Glutamatergic neuron (in vitro differentiated cells): Measurements from ENCODE around the gene REG4. TPM values are rescaled to one million over a fixed set of nuclear protein-coding genes. Genes with fewer than 3 reads are reported as not detected.

Experiments
- DNase-seq: peaks from one replicate; pipeline ENCODE4 v3.0.0; 2022
- H3K27ac Mint-ChIP-seq: one replicate; pipeline ENCODE4 v1.8.0; 2020; ENCODE audit warnings: mild to moderate bottlenecking, mixed read lengths, inconsistent platforms; ENCODE audit not compliant: unreplicated experiment
- H3K27me3 Mint-ChIP-seq: one replicate; pipeline ENCODE4 v1.8.0; 2020; ENCODE audit warnings: mild to moderate bottlenecking, moderate library complexity, mixed read lengths, inconsistent platforms; ENCODE audit not compliant: unreplicated experiment
- H3K36me3 Mint-ChIP-seq: one replicate; pipeline ENCODE4 v1.8.0; 2020; ENCODE audit warnings: mild to moderate bottlenecking, mixed read lengths, inconsistent platforms; ENCODE audit not compliant: unreplicated experiment
- H3K4me1 Mint-ChIP-seq: one replicate; pipeline ENCODE4 v1.8.0; 2020; ENCODE audit warnings: mild to moderate bottlenecking, low read depth, mixed read lengths, inconsistent platforms; ENCODE audit not compliant: unreplicated experiment
- H3K4me3 Mint-ChIP-seq: one replicate; pipeline ENCODE4 v1.8.0; 2020; ENCODE audit warnings: mild to moderate bottlenecking, mixed read lengths, inconsistent platforms; ENCODE audit not compliant: unreplicated experiment
- H3K9me3 Mint-ChIP-seq: one replicate; pipeline ENCODE4 v1.8.0; 2020; ENCODE audit warnings: mild to moderate bottlenecking, moderate library complexity, mixed read lengths, inconsistent platforms; ENCODE audit not compliant: unreplicated experiment
- total RNA-seq: library from RNA; stranded (reverse); fragmentation: NEBNext Ultra II Directional; extraction: Animal tissue kit (Norgen Biotek cat#: 25700); gene quantifications from one replicate; pipeline ENCODE4 v1.2.1, GENCODE V29; 2021; ENCODE audit not compliant: unreplicated experiment
- TF ChIP-seq, protein P1 (sequence below): fragments of 200-600 bp; sonication (generic); IDR thresholded peaks from one replicate; pipeline ENCODE4 v1.5.0; 2021; ENCODE audit not compliant: partially characterized antibody, unreplicated experiment

REG4 gene
- total RNA-seq, 1 donor from 2014 or later: not detected

DNA sequence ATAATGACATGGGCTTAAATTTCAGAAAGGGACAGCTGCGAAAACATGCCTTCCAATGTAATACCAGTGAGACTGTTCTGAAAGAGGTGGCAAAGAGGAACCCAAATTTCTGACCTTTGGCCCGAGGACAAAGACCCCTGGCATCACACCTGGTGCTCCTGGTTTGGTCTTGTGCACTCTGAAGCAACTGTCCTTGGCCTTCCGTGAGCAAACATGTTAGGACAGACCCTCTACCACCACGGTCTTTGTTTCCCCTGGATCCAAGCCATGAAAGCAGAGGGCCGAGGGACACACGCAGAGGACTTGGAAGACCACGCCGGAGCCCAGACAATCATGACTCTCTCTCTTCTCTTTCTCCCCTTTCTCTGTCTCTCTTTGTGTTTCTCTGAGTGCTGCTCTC, 6.0 kb downstream of the REG4 start:
- H3K4me1 Mint-ChIP-seq: peaks cover 11% of the 10 kb centered on the region
- H3K27me3 Mint-ChIP-seq: peaks cover 12% of the 10 kb centered on the region
- peaks cover 3% of the 10 kb centered on the region for H3K36me3 Mint-ChIP-seq
- no peak for DNase-seq
- H3K27ac Mint-ChIP-seq: peak overlapping the region; percentile 1
- H3K9me3 Mint-ChIP-seq: peaks cover 3% of the 10 kb centered on the region
- peak overlapping the region; percentile 27 for H3K4me3 Mint-ChIP-seq
- TF ChIP-seq, protein P1, sequence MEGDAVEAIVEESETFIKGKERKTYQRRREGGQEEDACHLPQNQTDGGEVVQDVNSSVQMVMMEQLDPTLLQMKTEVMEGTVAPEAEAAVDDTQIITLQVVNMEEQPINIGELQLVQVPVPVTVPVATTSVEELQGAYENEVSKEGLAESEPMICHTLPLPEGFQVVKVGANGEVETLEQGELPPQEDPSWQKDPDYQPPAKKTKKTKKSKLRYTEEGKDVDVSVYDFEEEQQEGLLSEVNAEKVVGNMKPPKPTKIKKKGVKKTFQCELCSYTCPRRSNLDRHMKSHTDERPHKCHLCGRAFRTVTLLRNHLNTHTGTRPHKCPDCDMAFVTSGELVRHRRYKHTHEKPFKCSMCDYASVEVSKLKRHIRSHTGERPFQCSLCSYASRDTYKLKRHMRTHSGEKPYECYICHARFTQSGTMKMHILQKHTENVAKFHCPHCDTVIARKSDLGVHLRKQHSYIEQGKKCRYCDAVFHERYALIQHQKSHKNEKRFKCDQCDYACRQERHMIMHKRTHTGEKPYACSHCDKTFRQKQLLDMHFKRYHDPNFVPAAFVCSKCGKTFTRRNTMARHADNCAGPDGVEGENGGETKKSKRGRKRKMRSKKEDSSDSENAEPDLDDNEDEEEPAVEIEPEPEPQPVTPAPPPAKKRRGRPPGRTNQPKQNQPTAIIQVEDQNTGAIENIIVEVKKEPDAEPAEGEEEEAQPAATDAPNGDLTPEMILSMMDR: no peak

DNA sequence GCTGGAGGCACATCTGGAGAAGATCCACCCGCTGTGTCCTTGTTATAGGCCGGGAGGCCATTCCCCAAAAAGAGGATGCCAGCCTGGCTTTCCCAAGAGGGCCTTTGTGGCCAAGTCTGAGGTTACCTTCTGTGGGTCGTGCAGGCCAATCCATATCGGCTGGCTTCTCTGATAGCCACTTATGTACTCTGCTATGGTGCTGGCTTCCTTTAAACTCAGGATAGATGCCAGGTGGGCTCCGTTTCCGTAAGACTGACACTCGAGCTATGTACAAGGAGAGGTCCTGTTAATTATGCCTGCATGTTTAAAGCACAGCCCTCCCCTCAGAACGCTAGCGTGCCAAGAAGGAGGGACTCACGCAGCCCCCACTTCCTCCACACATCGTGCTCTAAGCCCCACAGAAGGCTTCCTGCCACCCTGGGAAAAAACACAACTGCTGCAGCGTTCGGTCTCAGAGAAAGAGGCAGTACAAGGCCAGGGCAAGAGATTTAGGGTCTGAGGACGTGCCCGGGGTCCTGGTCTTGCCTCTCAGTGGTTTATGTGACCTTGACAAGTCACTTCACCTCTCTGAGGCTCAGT, 11.6 kb downstream of the REG4 start:
- TF ChIP-seq, protein P1: no peak
- DNase-seq: no peak
- no peaks in the 10 kb centered on the region for H3K9me3 Mint-ChIP-seq

DNA sequence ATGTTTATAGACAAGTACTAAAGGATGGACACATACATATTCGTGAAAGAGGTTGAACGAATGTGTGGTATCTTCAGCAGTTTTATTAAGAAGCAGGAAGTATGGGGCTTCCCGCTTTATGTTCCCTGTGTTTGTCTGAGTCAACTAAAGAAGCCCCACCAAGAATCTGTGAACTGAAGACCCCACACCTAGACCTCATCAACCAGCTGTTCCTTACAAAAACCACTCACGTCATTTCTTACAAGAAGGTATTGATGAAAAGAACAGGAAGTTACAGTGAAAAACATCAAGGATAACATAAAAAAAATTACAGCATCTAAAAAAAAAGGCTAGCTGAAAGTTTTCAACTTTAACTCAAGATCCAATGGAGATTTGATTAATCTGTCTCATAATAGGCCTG, 12.3 kb downstream of the REG4 start:
- H3K27ac Mint-ChIP-seq: no peak overlapping the region
- no peaks in the 10 kb centered on the region for H3K4me1 Mint-ChIP-seq
- H3K9me3 Mint-ChIP-seq: no peaks in the 10 kb centered on the region
- H3K4me3 Mint-ChIP-seq: no peak overlapping the region
- DNase-seq: no peak
- H3K36me3 Mint-ChIP-seq: peaks cover 3% of the 10 kb centered on the region
- TF ChIP-seq, protein P1: no peak
- peaks cover 6% of the 10 kb centered on the region for H3K27me3 Mint-ChIP-seq

More for the DNA sequence above, 11.6 kb downstream of the REG4 start:
- Mint-ChIP-seq H3K27ac (no peak overlapping the region), H3K4me3 (no peak overlapping the region), H3K27me3 (peaks cover 6% of the 10 kb centered on the region), H3K4me1 (peaks cover 2% of the 10 kb centered on the region), H3K36me3 (peaks cover 3% of the 10 kb centered on the region)

DNA sequence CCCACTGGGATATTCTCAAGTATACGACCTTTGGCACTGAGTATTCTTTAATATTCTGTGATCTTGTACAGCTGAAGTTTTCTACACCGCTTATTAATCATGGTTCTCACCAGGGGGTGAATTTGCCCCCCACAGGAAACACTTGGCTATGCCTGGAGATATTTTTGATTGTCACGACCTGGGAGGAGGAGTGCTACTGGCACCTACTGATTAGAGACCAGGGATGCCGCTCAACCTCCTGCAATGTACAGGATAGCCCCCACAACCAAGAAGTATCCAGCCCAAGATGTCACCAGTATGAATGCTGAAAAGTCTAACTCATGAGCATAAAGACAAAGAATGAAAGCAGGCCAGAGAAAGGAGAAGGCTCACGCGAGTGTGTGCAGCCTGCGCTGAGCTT, 13.7 kb downstream of the REG4 start:
- no peaks in the 10 kb centered on the region for H3K36me3 Mint-ChIP-seq
- TF ChIP-seq, protein P1: no peak
- no peak for DNase-seq
- no peak overlapping the region for H3K4me3 Mint-ChIP-seq
- H3K9me3 Mint-ChIP-seq: no peaks in the 10 kb centered on the region
- H3K27ac Mint-ChIP-seq: no peak overlapping the region
- H3K4me1 Mint-ChIP-seq: no peaks in the 10 kb centered on the region
- peaks cover 5% of the 10 kb centered on the region for H3K27me3 Mint-ChIP-seq

DNA sequence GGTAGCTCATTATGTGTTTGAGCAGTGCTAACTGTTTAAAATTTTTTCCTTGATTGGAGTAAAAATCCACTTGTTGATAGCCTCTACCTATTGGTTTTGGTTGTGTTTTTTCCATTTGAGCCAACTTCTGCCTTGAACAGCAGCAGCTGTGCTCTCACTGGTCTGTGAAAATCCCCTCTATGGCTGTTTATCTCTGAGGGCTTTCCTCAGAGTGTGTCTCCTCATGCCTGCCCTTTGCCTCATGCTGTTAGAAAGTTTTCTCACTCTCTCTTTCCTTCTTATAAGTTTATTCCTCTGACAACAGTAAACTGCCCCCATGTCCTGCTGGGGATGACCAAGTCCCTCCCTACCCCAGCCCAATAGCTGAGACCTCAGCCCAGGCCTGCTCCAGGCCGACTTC, 14.1 kb downstream of the REG4 start:
- Mint-ChIP-seq H3K4me3 (no peak overlapping the region), H3K4me1 (no peaks in the 10 kb centered on the region), H3K27me3 (peaks cover 5% of the 10 kb centered on the region), H3K9me3 (no peaks in the 10 kb centered on the region), H3K27ac (no peak overlapping the region), H3K36me3 (no peaks in the 10 kb centered on the region)
- TF ChIP-seq, protein P1: no peak
- no peak for DNase-seq
